ENCODE results near the gene PPP6R1. TPM values are rescaled to one million over a fixed set of nuclear protein-coding genes. Genes with fewer than 3 reads are reported as not detected.

PPP6R1 gene
- total and polyA plus RNA-seq, 2 of the 13 experiments (the other 11 are each of a cell fraction or from before 2014, with no cell fraction given): 25.8 to 54.0 TPM

DNA sequence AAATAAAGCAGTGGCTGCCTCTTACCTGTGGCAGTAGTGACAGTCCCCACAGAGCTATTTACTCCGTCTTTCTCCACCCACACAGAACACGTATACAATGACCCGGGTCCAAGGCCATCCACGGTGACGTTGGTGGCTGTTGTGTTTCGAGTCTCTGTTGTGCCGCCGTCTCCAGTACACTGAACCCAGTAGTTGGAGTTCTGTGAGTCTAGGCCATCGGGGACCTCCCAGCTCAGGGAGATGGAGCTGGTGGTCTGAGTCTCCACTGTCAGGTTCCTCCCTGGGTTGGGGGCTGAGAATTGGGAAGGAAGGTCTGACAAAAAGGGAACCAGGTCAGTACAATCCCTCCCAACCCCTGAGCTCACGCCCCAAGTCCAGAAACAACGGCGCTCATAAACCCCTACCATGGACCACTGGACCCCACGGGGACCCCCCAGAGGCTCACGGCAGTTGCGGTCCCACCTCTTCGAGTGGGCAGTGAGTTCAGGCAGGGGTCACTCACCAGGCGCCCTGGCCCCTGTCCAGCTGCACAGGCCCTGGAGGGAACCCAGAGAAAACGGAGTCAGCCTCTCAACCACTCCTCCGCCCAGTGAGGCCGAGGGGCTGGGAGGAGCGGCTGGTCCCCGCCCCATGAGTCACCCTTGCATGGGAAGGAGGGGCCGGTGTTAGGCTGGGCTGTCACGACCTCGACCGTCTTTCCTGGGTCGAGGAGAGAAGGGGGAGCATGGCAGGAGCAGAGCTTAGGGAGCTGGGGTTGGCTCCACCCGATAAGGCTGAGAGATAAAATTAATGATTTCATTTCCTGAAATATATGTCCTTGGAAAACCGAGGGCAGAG lies 51.9 kb downstream of the PPP6R1 start (continued):
- TF ChIP-seq, protein P1, sequence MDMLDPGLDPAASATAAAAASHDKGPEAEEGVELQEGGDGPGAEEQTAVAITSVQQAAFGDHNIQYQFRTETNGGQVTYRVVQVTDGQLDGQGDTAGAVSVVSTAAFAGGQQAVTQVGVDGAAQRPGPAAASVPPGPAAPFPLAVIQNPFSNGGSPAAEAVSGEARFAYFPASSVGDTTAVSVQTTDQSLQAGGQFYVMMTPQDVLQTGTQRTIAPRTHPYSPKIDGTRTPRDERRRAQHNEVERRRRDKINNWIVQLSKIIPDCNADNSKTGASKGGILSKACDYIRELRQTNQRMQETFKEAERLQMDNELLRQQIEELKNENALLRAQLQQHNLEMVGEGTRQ (IDR thresholded peaks at IDR 0.05; ENCODE audit: low read depth, low read length): no peak
- TF ChIP-seq, protein P1 (CRISPR knock-in tag; IDR thresholded peaks at IDR 0.05; ENCODE audit: borderline replicate concordance): no peak
- peak; percentile 42 for TF ChIP-seq XRCC5 (optimal IDR thresholded peaks at IDR 0.05; ENCODE audit: low read length)
- TF ChIP-seq, protein P2, sequence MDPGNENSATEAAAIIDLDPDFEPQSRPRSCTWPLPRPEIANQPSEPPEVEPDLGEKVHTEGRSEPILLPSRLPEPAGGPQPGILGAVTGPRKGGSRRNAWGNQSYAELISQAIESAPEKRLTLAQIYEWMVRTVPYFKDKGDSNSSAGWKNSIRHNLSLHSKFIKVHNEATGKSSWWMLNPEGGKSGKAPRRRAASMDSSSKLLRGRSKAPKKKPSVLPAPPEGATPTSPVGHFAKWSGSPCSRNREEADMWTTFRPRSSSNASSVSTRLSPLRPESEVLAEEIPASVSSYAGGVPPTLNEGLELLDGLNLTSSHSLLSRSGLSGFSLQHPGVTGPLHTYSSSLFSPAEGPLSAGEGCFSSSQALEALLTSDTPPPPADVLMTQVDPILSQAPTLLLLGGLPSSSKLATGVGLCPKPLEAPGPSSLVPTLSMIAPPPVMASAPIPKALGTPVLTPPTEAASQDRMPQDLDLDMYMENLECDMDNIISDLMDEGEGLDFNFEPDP (CRISPR knock-in tag; conservative IDR thresholded peaks at IDR 0.05): no peak
- no peak for TF ChIP-seq IKZF1 (IDR thresholded peaks at IDR 0.05)
- peak; percentile 27 for TF ChIP-seq ZC3H13 (CRISPR knock-in tag; IDR thresholded peaks at IDR 0.05)
- TF ChIP-seq TCF12 (IDR thresholded peaks at IDR 0.05): no peak
- TF ChIP-seq TCF12 (CRISPR knock-in tag; IDR thresholded peaks at IDR 0.05): peak; percentile 57; the same call in 1 of the 2 replicates
- TF ChIP-seq, protein P3, sequence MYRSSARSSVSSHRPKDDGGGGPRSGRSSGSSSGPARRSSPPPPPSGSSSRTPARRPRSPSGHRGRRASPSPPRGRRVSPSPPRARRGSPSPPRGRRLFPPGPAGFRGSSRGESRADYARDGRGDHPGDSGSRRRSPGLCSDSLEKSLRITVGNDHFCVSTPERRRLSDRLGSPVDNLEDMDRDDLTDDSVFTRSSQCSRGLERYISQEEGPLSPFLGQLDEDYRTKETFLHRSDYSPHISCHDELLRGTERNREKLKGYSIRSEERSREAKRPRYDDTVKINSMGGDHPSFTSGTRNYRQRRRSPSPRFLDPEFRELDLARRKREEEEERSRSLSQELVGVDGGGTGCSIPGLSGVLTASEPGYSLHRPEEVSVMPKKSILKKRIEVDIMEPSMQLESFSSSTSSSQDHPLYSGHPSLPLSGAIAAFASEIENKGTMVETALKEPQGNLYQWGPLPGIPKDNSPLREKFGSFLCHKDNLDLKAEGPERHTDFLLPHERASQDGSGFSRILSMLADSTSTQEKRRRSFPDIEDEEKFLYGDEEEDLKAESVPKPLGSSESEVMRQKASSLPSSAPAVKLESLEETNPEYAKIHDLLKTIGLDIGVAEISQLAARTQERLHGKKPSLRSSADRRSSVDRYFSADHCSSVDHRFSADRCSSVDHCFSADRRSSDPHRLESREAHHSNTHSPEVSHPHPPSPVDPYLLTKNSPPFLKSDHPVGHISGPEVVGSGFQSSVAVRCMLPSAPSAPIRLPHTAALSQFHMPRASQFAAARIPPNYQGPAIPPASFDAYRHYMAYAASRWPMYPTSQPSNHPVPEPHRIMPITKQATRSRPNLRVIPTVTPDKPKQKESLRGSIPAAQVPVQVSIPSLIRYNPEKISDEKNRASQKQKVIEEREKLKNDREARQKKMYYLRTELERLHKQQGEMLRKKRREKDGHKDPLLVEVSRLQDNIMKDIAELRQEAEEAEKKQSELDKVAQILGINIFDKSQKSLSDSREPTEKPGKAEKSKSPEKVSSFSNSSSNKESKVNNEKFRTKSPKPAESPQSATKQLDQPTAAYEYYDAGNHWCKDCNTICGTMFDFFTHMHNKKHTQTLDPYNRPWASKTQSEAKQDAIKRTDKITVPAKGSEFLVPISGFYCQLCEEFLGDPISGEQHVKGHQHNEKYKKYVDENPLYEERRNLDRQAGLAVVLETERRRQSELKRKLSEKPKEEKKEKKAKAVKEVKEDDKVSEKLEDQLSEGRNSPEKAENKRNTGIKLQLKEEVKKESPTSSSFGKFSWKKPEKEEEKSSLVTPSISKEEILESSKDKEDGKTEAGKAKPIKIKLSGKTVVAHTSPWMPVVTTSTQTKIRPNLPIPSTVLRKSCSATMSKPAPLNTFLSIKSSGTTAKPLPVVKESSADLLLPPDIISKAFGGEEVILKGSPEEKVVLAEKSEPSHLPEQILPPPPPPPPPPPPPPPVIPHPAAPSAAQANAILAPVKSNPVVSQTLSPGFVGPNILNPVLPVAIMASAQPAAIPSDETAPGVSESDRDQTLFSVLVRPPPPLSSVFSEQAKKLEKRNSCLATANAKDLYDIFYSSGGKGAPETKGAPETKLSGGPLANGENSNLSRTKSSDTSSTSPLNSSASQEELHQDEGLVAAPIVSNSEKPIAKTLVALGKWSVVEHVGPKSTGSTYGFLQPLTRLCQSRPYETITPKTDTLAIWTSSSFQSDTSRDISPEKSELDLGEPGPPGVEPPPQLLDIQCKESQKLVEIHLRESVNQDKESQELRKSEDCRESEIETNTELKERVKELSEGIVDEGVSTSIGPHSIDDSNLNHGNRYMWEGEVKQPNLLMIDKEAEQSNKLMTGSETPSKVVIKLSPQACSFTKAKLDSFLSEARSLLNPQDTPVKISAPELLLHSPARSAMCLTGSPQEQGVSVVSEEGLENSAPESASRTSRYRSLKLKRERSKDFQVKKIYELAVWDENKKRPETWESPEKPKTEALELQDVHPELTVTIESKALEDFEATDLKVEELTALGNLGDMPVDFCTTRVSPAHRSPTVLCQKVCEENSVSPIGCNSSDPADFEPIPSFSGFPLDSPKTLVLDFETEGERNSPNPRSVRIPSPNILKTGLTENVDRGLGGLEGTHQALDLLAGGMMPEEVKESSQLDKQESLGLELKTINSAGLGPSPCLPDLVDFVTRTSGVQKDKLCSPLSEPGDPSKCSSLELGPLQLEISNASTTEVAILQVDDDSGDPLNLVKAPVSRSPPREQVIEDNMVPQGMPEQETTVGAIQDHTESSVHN (CRISPR knock-in tag; IDR thresholded peaks at IDR 0.05): no peak
- no peak; the same call in 1 of the 2 replicates for TF ChIP-seq CBFB (CRISPR knock-in tag; IDR thresholded peaks at IDR 0.05)
- TF ChIP-seq ZNF614 (CRISPR knock-in tag; IDR thresholded peaks at IDR 0.05; ENCODE audit: borderline replicate concordance): peak; percentile 20; the same call in 1 of the 2 replicates
- TF ChIP-seq HNRNPLL (IDR thresholded peaks at IDR 0.05; ENCODE audit: low read depth, low read length, poor library complexity, severe bottlenecking): peak; percentile 62
- 0 out of 2 replicates have a peak, but pooled peaks have one; percentile 82 for TF ChIP-seq SMAD9 (CRISPR knock-in tag; IDR thresholded peaks at IDR 0.05)
- TF ChIP-seq SETDB1 (CRISPR knock-in tag; IDR thresholded peaks at IDR 0.05; ENCODE audit: borderline replicate concordance): no peak
- no peak for TF ChIP-seq PHF20 (CRISPR knock-in tag; IDR thresholded peaks at IDR 0.05)
- TF ChIP-seq GABPA (IDR thresholded peaks at IDR 0.05; ENCODE audit: low read depth, low read length): no peak
- TF ChIP-seq GABPA (CRISPR knock-in tag; IDR thresholded peaks at IDR 0.05; ENCODE audit: low read depth): peak; percentile 21
- TF ChIP-seq ATF7 (IDR thresholded peaks at IDR 0.05): no peak
- no peak; the same call in 1 of the 2 replicates for TF ChIP-seq ATF7 (CRISPR knock-in tag; IDR thresholded peaks at IDR 0.05)
